Bronchial epithelial cell (primary cell): ENCODE results near the gene TSHZ3. TPM values are rescaled to one million over a fixed set of nuclear protein-coding genes. Genes with fewer than 3 reads are reported as not detected.

Experiments used
- DNase-seq: peaks from one replicate; pipeline ENCODE4 v3.0.0-alpha.2; 2010; ENCODE audit warnings: low read depth
- FAIRE-seq: peaks from 2 replicates; lab custom pipeline; 2011; peaks lifted over from hg19 to GRCh38; lab: Jason Lieb, UNC
- H3K27me3 ChIP-seq: 2 replicates; pipeline ENCODE4 v1.5.1; 2011; ENCODE audit warnings: low read length; ENCODE audit not compliant: control insufficient read depth, insufficient read depth
- H3K36me3 ChIP-seq: 2 replicates; pipeline ENCODE4 v1.5.1; 2011; ENCODE audit warnings: low read length; ENCODE audit not compliant: control insufficient read depth, insufficient read depth
- H3K4me3 ChIP-seq: 2 replicates; pipeline ENCODE4 v1.5.1; 2011; ENCODE audit warnings: mild to moderate bottlenecking, low read depth, low read length, control low read depth
- CTCF ChIP-seq: IDR thresholded peaks from 2 replicates; pipeline ENCODE4 v1.5.1; 2011; ENCODE audit warnings: mild to moderate bottlenecking, moderate library complexity, low read length, control low read depth, inconsistent platforms; ENCODE audit not compliant: insufficient read depth, severe bottlenecking
- total RNA-seq: library from RNA; depleted of rRNA; stranded (reverse); fragments of >200 nt; gene quantifications from 2 replicates; pipeline ENCODE4 v1.2.1, GENCODE V29; 2014

TSHZ3 gene
- total RNA-seq, 1 donor from 2014 or later, result 1.6 TPM

GRCh38 chr19:31346184-31347059 is 2.8 kb downstream of the TSHZ3 start:
- FAIRE-seq (no peak), DNase-seq (no peak)
- Histone ChIP-seq H3K4me3 (no peak overlapping the region), H3K36me3 (no peaks in the 10 kb centered on the region), H3K27me3 (no peaks in the 10 kb centered on the region)
- TF ChIP-seq CTCF, result no peak

- Histone ChIP-seq H3K27me3 (no peaks in the 10 kb centered on the region), H3K4me3 (no peak overlapping the region), H3K36me3 (no peaks in the 10 kb centered on the region)
- DNase-seq (no peak), FAIRE-seq (no peak)
- TF ChIP-seq CTCF, result no peak
Measured at GRCh38 chr19:31344403-31344802, 4.8 kb downstream of the TSHZ3 start.

GRCh38 chr19:31342926-31343325 is 6.3 kb downstream of the TSHZ3 start:
- no peak for DNase-seq
- FAIRE-seq, result no peak
- Histone ChIP-seq H3K36me3 (no peaks in the 10 kb centered on the region), H3K27me3 (no peaks in the 10 kb centered on the region), H3K4me3 (no peak overlapping the region)
- no peak for TF ChIP-seq CTCF

GRCh38 chr19:31340042-31341025 is 8.9 kb downstream of the TSHZ3 start:
- no peak overlapping the region for H3K4me3 ChIP-seq
- peak; percentile 44 for DNase-seq
- H3K36me3 ChIP-seq, result no peaks in the 10 kb centered on the region
- no peaks in the 10 kb centered on the region for H3K27me3 ChIP-seq
- FAIRE-seq, result no peak
- TF ChIP-seq CTCF, result no peak

- Histone ChIP-seq H3K27me3 (no peaks in the 10 kb centered on the region), H3K4me3 (no peak overlapping the region), H3K36me3 (no peaks in the 10 kb centered on the region)
- DNase-seq, result no peak
- no peak for TF ChIP-seq CTCF
- no peak for FAIRE-seq
Measured at GRCh38 chr19:31339411-31339810, 9.8 kb downstream of the TSHZ3 start.
